Nephron (organoid): ENCODE results near the gene INCA1.
A peak's percentile ranks its signal among the peaks of the same experiment; 100 is the strongest.

Experiments used
- H3K27ac Mint-ChIP-seq, 3 experiments: 2 replicates each; pipeline ENCODE4 v1.8.0; 2020; ENCODE audit warnings: mixed read lengths in 3 of 3, mild to moderate bottlenecking in 2 of 3, moderate library complexity in 1 of 3
- H3K27me3 Mint-ChIP-seq: 2 replicates; pipeline ENCODE4 v1.8.0; 2021; ENCODE audit warnings: low read depth, mild to moderate bottlenecking, moderate library complexity, mixed read lengths
- H3K36me3 Mint-ChIP-seq: 2 replicates; pipeline ENCODE4 v1.8.0; 2020; ENCODE audit warnings: low read depth, mixed read lengths
- H3K4me1 Mint-ChIP-seq: 2 replicates; pipeline ENCODE4 v1.8.0; 2020; ENCODE audit warnings: mixed read lengths
- H3K4me3 Mint-ChIP-seq, 3 experiments: 2 replicates each; pipeline ENCODE4 v1.8.0; 2020; ENCODE audit warnings: mild to moderate bottlenecking in 3 of 3, mixed read lengths in 3 of 3, moderate library complexity in 2 of 3
- H3K9me3 Mint-ChIP-seq: 2 replicates; pipeline ENCODE4 v1.8.0; 2020; ENCODE audit warnings: mixed read lengths
- CTCF ChIP-seq, 3 experiments: fragments of 200-600 bp; sonication (generic); IDR thresholded peaks; one replicate each; pipeline ENCODE4 v1.5.0; 2021; ENCODE audit warnings: antibody characterized with exemption in 3 of 3; ENCODE audit not compliant: unreplicated experiment in 3 of 3

INCA1 gene

GRCh38 chr17:4951486-4951885 is 45.8 kb downstream of the INCA1 start:
- Mint-ChIP-seq H3K9me3 (no peaks in the 10 kb centered on the region), H3K27me3 (no peaks in the 10 kb centered on the region), H3K36me3 (peaks cover 14% of the 10 kb centered on the region), H3K4me1 (peaks cover 43% of the 10 kb centered on the region), H3K27ac (peak overlapping the region; percentile 88 to 98 (median 98)), H3K4me3 (peak overlapping the region; percentile 83 to 89 (median 84))
- TF ChIP-seq CTCF (IDR thresholded peaks at IDR 0.05; ENCODE audit: unreplicated experiment in 3 of 3), result no peak

- Mint-ChIP-seq H3K4me1 (peaks cover 40% of the 10 kb centered on the region), H3K27ac (peak within 1 kb of the TSS; percentile 88 to 98 (median 98)), H3K9me3 (no peaks in the 10 kb centered on the region), H3K36me3 (peaks cover 11% of the 10 kb centered on the region), H3K27me3 (no peaks in the 10 kb centered on the region), H3K4me3 (peak within 1 kb of the TSS; percentile 83 to 89 (median 84))
- TF ChIP-seq CTCF (IDR thresholded peaks at IDR 0.05; ENCODE audit: unreplicated experiment in 3 of 3), result no peak
These were observed 46.5 kb downstream of the INCA1 start, which contains the start of gene ENO3 for GRCh38 chr17:4950746-4951204. Gene ENO3, plus strand, starts transcription at chr17:4951119. Its CDS starts 711 bp downstream, at chr17:4951830.

DNA sequence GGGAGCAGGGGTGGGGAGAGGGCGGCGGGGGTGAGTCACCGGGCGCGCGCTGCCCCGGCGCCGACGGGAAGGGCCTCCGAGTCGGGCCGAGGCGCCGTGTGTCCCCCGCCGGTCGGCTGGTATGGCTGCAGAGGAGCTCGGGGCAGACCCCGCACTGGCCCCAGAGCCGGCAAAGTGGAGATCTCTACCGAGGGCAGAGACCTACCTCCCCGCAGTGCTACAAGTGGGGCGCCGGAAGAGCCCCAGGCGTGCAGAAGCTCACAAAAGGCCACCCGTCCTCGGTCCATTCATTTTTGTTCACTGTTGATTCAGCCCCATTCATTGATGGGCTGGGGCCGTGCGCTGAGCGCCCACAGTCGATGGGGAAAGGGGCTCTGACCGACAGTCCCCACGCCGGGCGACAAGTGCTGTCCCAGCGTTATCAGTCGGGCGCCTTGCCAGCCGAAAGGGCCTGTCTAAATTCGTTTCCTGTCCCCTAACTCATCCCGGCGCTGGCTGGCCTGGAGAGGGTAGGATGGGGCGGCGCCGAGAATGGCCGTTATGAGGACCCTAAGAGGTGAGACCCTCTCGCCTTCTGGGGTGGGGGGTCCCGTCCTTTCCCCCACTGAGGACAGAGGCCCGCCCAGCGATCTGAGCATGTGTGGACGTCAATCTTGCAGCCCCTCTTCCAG is 47.1 kb downstream of the INCA1 start:
- no peak for TF ChIP-seq CTCF (IDR thresholded peaks at IDR 0.05; ENCODE audit: unreplicated experiment in 3 of 3)
- Mint-ChIP-seq H3K4me3 (peak overlapping the region; percentile 83 to 89 (median 84)), H3K36me3 (peaks cover 15% of the 10 kb centered on the region), H3K9me3 (no peaks in the 10 kb centered on the region), H3K27me3 (no peaks in the 10 kb centered on the region), H3K4me1 (peaks cover 43% of the 10 kb centered on the region), H3K27ac (peak overlapping the region; percentile 88 to 98 (median 98))

DNA sequence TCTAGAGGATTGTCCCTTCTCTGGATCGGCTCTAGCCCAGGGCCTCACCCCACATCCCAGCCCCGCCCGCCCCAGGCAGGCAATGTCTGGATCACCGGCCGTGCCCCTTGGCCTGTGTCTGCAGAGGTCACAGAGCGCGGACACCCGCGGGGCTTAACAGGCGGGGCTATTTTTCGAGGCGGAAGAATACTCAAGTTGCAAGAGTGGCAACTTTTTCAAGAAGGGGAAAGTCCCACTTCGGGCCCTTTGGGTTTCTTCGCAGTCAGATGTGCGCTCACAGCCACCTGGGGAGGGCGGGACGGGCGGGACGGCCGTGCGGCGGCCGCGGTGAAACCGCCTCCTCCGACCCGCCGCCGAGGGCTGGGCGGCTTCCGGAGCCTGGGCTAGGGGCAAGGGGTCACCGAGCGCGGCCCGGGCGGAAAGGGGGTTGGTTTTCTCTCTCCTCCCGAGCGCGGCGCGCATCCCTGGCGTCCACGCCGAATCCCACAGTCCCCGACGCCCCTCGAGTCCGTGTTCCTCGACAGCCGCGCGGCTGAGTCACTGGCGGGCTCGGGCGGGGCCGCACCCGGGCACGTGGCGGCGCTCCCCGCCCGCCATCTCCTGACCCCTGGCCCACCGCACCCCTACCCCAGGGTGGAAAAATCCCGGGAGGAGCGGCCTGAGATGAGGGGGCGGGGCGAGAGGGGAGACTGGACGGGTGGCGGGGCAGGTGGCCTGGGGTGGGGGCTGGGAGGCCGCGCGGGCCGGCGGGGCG is 47.8 kb downstream of the INCA1 start:
- no peaks in the 10 kb centered on the region for H3K9me3 Mint-ChIP-seq
- peaks cover 47% of the 10 kb centered on the region for H3K4me1 Mint-ChIP-seq
- H3K4me3 Mint-ChIP-seq, result peak overlapping the region; percentile 85 to 96 (median 85)
- H3K27ac Mint-ChIP-seq, result peak overlapping the region; percentile 98 to 99 (median 99)
- TF ChIP-seq CTCF (IDR thresholded peaks at IDR 0.05; ENCODE audit: unreplicated experiment in 3 of 3), result no peak
- no peaks in the 10 kb centered on the region for H3K27me3 Mint-ChIP-seq
- peaks cover 22% of the 10 kb centered on the region for H3K36me3 Mint-ChIP-seq

DNA sequence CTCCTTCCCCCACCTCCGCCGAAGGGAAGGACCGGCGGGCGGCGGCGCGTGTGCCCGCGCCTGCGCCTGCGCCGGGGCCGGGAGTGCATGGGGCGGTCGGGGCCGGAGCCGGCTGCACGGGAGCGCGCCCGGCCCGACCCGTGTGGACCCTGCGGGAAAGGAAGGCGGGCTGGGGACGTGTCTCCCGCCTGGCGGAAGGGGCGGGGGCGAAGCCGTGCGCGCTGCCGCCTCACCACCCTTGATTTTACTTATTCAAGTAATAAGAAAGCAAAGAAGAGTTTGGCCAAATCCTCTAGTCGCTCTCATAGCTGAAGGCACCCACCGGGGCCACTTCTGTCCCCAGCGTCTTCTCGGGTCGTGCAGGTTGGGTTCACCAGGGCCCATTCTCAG is 48.4 kb downstream of the INCA1 start:
- peak overlapping the region; percentile 95 to 98 (median 96) for H3K4me3 Mint-ChIP-seq
- peak overlapping the region; percentile 98 to 99 (median 99) for H3K27ac Mint-ChIP-seq
- H3K9me3 Mint-ChIP-seq, result no peaks in the 10 kb centered on the region
- no peak for TF ChIP-seq CTCF (IDR thresholded peaks at IDR 0.05; ENCODE audit: unreplicated experiment in 3 of 3)
- H3K36me3 Mint-ChIP-seq, result peaks cover 28% of the 10 kb centered on the region
- H3K4me1 Mint-ChIP-seq, result peaks cover 49% of the 10 kb centered on the region
- no peaks in the 10 kb centered on the region for H3K27me3 Mint-ChIP-seq
